GM12874 (cell line): ENCODE data around the gene FOXN4.

Experiments
- CTCF ChIP-seq: IDR thresholded peaks from 2 replicates; pipeline ENCODE4 v1.5.1; 2011; ENCODE audit warnings: low read depth, mild to moderate bottlenecking, control low read depth, low read length, moderate library complexity; ENCODE audit not compliant: insufficient read depth

The FOXN4 gene

GRCh38 chr12:109264943-109265650 is 44.0 kb downstream of the FOXN4 start:
- TF ChIP-seq CTCF: no peak

DNA sequence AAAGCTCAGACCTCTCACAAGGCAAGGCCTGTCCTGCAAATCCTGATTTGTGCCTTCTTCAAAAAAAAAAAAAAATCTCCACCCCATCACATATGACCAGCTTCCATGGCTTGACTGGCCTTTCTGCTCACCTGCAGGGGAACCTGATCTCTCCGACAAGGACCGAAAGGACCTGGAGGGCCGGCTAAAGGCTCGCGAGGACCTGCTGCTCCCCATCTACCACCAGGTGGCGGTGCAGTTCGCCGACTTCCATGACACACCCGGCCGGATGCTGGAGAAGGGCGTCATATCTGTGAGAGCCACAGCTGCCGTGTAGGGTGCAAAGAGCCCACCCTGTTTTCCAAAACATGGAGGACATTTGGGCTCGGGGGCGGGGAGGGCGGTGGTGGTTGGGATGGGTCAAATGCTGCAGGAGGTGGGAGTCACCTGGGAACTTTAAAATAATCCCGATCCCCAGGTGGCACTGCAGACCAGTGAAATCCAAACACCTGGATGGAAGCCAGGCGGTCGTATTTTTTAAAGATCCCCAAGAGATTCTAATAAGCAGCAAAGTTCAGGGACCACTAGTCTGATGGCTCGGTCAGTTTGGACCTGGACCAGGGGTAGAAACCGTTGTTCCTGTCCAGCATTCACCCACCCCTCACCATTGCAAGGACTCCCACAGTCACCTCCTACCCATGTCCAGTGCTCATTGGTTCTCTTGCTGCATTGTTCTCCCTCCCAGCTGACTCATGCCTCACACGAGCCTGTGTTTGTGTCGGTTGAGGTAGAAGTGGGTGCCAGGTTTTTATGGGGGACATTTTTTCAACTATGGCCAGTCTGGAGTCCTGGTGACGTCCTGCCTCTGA is 44.8 kb downstream of the FOXN4 start:
- TF ChIP-seq CTCF: peak; percentile 81

- no peak for TF ChIP-seq CTCF
Observed at GRCh38 chr12:109263439-109263838, 45.6 kb downstream of the FOXN4 start.

DNA sequence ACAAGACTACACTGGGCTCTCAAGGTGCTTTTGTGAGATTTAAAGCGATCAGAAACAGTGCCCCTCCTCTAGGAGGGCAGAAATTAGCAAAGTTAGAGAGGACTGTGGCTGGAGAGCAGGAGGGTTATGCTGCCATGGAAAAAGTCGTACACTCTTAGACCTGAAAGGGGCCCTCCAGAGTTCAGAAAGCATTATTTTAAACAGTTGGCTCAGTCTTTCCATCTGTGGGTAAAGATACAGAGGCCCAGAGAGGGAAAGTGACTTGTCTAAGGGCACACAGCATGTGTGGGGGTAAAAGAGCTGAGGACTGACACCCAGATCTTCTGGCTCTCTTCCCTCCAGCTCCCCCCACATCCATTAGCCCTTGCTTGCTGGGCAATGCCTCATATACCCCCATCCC is 47.1 kb downstream of the FOXN4 start:
- TF ChIP-seq CTCF: no peak

GRCh38 chr12:109261087-109261486 is 48.0 kb downstream of the FOXN4 start:
- no peak for TF ChIP-seq CTCF

DNA sequence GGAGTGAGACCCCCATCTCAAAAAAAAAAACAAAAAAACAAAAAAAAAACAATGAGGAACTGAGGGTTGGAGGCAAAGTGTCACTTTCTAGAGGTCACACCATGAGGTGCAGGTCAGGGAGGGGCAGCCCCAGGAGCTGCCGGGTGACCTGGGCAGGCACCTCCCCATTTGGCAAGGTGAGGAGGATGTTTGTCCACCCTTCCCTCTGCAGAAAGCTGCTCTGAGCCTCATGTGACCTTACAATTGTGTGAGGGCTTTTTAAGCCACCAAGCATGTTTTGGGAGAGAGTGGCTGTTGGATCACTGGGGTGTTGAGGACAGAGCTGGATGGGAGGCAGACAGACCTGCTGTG is 49.6 kb downstream of the FOXN4 start:
- TF ChIP-seq CTCF: no peak

- no peak for TF ChIP-seq CTCF
Observed at GRCh38 chr12:109258607-109259544, 50.2 kb downstream of the FOXN4 start.
